OCI-M2 (cell line): ENCODE measurements around the gene SLMAP.

Experiments used
- DNase-seq: peaks from one replicate; lab custom pipeline; 2025; ENCODE audit not compliant: unreplicated experiment; lab: John Stamatoyannopoulos, UW

Gene SLMAP

GRCh38 chr3:57934373-57934772 is 178.3 kb downstream of the SLMAP start:
- DNase-seq = no peak

GRCh38 chr3:57935539-57935938 is 179.4 kb downstream of the SLMAP start:
- DNase-seq = peak; percentile 23

GRCh38 chr3:57937092-57937491 is 181.0 kb downstream of the SLMAP start:
- DNase-seq = no peak

DNA sequence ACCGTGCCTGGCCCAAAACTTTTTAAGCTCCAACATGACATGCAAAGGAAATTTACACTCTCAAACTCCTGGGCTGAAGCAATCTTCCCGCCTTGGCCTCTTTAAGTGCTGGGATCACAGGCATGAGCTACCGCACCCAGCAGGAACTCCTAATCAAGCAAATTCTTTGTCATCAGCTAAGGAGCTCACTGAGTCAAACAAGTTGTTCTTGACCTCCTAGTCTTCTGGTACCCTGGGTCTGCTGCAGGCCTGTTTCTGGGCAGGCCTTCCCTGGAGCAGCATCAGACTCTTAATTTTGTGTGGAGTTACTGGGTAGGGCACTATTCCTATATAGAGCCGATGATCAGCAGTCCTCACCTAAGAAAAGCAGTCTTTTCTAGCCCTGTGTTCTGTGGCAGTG is 183.7 kb downstream of the SLMAP start:
- DNase-seq = no peak

DNA sequence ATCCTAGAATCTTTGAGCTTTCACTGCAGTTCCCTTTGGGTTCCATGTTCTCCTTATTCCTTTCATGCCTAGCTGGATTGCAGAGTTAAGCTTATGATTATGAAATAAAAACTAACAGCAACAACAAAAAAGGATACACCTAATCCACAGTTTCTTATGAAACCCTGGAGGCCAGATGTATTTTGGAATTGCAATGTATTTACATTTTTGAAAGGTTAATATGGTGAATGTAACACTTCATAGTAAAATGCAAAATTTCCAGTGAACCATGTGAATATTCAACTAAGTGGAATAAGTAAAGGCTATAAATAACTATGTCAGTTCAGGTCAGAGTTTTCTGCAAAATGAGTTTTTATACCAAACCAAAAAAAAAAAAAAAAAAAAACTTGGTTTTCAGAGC is 186.3 kb downstream of the SLMAP start:
- no peak for DNase-seq

GRCh38 chr3:57942872-57943283 is 186.8 kb downstream of the SLMAP start:
- DNase-seq = no peak

GRCh38 chr3:57943525-57944495 is 187.7 kb downstream of the SLMAP start:
- DNase-seq = no peak

DNA sequence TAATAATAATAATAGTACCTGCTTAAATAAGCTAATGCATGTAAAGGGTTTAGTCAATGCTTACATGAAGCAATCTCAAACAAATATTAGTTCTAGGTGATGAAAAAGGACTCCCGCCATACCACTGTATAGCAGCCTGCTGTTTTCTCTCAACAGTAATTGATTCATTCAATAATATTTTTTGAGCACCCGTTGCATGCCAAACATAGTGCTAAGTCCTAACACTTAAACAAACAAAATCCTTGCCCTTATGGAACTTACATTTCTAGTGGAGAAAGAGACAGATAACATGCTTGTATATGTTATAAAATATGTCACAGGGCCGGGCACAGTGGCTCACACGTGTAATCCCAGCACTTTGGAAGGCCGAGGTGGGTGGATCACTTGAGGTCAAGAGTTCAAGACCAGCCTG is 190.9 kb downstream of the SLMAP start:
- no peak for DNase-seq

DNA sequence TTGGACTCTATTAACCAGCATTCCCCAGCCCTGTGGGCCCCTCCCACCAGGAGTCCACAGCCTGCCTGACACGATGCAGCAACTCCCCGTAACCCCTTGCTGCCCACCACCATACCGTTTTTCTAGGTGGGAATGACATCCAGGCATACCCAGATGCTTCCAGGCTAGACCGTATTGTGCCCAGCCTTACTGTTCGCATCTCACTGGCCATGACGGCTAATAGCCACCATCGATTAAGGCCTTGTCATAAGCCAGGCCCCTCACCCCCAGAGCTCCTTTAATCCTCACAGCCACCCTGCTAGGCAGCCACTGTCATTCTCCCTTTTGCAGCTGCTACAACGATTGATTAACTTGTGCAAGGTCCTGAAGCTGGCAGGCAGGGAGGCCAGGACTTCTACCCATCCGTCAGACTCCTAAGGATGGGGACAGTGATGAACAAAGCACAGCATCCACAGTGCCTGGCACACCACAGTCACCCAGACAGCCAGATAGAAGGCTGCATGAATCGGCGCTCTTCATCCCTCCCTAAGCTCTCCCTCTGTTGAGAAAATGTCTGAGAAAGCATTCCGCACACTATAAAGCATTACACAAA is 192.1 kb downstream of the SLMAP start:
- no peak for DNase-seq

- no peak for DNase-seq
Observed at GRCh38 chr3:57948781-57949242, 192.7 kb downstream of the SLMAP start.

GRCh38 chr3:57949344-57949743 is 193.2 kb downstream of the SLMAP start:
- DNase-seq = no peak

DNA sequence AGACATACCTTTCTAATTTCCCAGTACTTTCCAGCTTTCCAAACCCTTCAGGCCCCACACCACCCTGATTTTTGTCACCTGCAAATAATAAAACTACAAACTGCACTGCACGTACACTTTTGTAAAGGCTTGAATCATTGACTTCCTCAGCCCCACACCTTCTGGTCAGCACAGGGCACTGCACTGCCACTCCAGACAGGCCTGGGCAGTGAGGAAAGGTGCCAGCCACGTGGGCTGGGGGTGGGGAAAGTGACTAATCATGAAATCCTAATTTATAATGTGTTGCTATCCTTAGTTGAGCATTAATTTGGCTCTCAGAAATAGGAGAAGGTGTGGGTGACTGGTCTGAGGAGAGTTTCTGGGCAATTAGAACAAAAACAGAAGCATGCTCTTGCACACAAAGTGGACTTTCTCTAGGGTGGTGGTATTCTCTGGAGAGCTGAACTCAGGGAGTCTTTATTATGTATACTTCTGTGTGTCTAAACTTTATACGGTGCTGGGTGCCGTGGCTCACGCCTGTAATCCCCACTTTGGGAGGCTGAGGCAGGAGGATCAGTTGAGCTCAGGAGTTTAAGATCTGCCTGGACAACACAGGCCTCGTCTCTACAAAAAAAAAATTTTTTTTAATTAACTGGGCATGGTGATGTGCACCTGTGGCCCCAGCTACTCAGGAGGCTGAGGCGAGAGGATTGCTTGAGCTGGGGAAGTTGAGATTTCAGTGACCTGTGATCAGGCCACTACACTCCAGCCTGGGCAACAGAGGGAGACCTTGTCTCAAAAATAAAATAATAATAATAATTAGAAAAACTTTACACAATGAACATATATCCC is 193.9 kb downstream of the SLMAP start:
- no peak for DNase-seq

GRCh38 chr3:57951066-57951882 is 195.2 kb downstream of the SLMAP start:
- DNase-seq = no peak

DNA sequence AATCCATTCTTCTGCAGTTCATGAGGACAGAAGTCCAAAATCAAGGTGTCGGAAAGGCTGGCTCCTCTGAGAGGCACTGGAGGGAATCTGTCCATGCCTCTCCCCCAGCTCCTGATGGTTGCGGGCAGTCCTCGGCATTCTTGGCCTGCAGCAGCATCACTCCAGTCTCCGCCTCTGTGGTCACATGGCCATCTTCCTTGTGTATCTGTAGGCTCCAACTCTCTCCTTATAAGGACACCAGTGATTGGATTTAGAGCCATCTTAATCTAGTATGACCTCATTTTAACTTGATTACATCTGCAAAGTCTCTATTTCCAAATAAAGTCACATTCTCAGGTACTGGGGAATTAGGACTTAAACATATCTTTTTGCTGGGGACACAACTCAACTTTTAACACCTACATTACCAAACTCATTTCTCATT is 196.1 kb downstream of the SLMAP start:
- no peak for DNase-seq

- DNase-seq = no peak
Observed at GRCh38 chr3:57952651-57953050, 196.5 kb downstream of the SLMAP start.

DNA sequence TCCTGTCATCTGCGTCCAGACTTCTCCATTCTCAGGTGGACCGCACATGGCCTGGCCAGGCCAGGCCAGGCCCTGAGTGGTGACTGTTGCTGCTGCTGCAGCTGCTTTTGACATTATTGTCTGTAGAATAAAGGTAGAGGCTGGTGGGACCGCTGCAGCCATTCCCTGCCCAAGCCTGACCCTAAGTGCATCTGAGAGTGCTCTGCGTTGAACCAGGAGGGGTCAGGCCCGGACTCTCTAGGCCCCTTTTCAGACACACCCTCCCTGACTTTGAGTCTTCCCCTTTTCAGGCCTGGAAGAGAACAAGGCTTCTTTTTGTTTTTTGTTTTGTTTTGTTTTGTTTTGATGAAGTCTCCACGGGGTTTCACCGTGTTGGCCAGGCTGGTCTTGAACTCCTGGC is 197.5 kb downstream of the SLMAP start:
- no peak for DNase-seq

DNA sequence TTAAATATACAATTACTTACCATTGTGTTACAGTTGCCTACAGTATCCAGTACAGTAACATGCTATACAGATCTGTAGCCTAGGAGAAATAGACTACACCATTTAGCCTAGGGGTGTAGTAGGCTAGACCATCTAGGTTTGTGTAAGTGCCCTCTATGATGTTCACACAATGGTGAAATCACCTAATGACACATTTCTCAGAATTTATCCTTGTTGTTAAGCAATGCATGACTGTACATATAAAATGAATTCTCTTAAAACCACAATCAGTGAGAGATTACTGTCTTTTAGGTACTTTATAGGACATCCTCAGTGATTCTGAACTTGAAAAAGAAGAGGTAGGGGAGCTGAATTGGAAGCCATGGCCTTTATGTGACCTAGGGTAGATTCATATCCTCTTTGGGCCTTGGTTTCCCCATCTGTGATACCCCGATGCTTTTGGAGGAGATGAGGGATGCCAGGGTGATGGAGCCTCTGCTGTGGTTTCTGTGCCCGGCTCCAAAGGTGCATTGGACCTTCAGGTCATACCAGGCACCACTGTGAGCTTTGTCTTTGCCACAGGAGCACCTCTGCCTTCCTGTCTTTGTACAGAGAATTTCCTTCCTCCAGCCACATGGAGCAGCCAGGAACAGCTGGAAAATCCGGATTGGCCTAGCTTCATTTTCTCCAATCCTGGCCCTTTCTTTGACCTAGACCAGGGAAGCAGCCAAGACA is 200.2 kb downstream of the SLMAP start:
- no peak for DNase-seq

DNA sequence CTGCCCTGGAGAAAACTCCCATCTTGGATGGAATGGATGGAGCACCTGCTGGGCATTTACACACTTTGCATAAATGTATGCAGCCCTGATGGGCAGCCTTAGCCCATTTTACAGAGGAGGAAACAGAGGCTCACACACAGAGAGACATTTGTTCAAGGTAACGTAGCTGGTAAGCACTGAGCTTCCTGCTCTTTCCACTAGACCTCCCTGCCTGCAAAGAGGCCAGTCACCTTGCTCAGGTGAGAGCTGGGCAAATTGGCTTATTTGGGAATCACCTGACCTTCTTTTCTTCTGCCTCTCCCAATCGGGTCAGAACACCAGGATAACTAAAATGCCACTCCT is 200.7 kb downstream of the SLMAP start:
- DNase-seq = no peak

DNA sequence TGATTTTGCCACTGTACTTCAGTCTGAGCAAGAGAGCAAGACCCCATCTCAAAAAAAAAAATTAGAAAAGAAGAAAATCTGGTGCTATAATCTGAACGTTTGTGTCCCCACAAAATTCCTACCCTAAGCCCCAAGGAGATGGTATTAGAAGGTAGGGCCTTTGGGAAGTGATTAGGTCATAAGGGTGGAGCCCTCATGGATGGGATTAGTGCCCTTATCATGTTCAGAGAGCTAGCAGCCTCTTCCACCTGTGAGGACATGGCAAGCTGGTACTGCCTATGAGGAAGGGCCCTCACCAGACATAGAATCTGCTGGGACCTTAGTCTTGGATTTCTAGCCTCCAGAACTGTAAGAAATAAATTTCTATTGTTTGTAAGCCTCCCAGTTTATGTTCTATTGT is 201.7 kb downstream of the SLMAP start:
- DNase-seq = no peak
